Peyer's patch (tissue), 4 donors: ENCODE results near the gene ANXA2. TPM values are rescaled to one million over a fixed set of nuclear protein-coding genes. Genes with fewer than 3 reads are reported as not detected.
A peak's percentile ranks its signal among the peaks of the same experiment; 100 is the strongest.

Experiments
- DNase-seq, 3 donors: peaks; one replicate each; pipeline ENCODE4 v3.0.0-alpha.2; 2017 to 2019
- H3K27ac ChIP-seq, 4 donors: fragments of 200-600 bp; sonication (generic); one replicate each; pipeline ENCODE4 v1.5.1; 2016 to 2019
- H3K27me3 ChIP-seq, 2 donors: fragments of 200-600 bp; sonication (generic); one replicate each; pipeline ENCODE4 v1.5.1; 2019
- H3K36me3 ChIP-seq, 3 donors: fragments of 200-600 bp; sonication (generic); one replicate each; pipeline ENCODE4 v1.5.1; 2016 to 2019
- H3K4me1 ChIP-seq, 4 donors: fragments of 200-600 bp; sonication (generic); one replicate each; pipeline ENCODE4 v1.5.1; 2016 to 2019
- H3K4me3 ChIP-seq, 4 donors: fragments of 200-600 bp; sonication (generic); 1 replicate in 3 of 4; 2 replicates in 1 of 4; pipeline ENCODE4 v1.5.1; 2016 to 2019; ENCODE audit warnings: mild to moderate bottlenecking in 1 of 4
- H3K9me3 ChIP-seq, 4 donors: fragments of 200-600 bp; sonication (generic); one replicate each; pipeline ENCODE4 v1.5.1; 2016 to 2019; ENCODE audit warnings: mild to moderate bottlenecking in 1 of 4
- CTCF ChIP-seq, 6 experiments: fragments of 450-650 bp in 4 of 6; fragments of 200-600 bp in 2 of 6; sonication (generic) in 1 of 6; IDR thresholded peaks; one replicate each; pipeline ENCODE4 v1.5.1; 2017 to 2019; ENCODE audit warnings: antibody characterized with exemption in 6 of 6, mild to moderate bottlenecking in 3 of 6, moderate library complexity in 1 of 6
- POLR2A ChIP-seq, 2 donors: fragments of 450-650 bp; IDR thresholded peaks; one replicate each; pipeline ENCODE4 v1.5.1; 2017; ENCODE audit warnings: antibody characterized with exemption in 2 of 2, mild to moderate bottlenecking in 2 of 2, moderate library complexity in 2 of 2
- total RNA-seq, 4 donors: library from RNA; depleted of rRNA; stranded (reverse); fragments of >200 nt; gene quantifications; one replicate each; pipeline ENCODE4 v1.1.0, GENCODE V29; 2016

ANXA2 gene
- total RNA-seq, 4 donors from 2014 or later = 564 to 802 (median 681) TPM

GRCh38 chr15:60438646-60439045, 40.9 kb upstream of the ANXA2 start:
- Histone ChIP-seq H3K9me3 (no peaks in the 10 kb centered on the region), H3K4me1 (peaks cover 0 to 30% (median 0%) of the 10 kb centered on the region in 4 donors), H3K36me3 (peaks cover 0 to 19% (median 0%) of the 10 kb centered on the region in 3 donors), H3K27me3 (no peaks in the 10 kb centered on the region), H3K4me3 (no peak overlapping the region), H3K27ac (no peak overlapping the region)
- DNase-seq = no peak
- TF ChIP-seq POLR2A (IDR thresholded peaks at IDR 0.05) = no peak
- no peak for TF ChIP-seq CTCF (IDR thresholded peaks at IDR 0.05)

DNA sequence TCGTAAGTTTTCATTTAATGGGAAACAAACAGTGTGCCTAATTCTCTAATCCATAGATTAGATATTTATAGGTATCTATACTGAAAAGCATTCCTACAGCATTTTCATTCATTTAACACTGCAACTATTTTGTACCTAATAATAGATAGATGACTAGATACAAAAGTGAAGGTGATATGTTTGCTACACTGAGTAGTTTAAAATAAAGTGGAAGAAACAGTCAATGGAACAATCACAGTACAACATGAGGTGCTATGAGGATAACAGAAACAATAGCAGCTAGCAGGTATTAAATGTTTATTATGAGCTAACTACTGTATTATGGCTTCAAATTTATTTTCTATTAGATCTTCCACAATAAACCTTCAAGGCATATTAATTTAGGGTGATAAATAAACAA, 31.1 kb upstream of the ANXA2 start:
- no peak for DNase-seq
- TF ChIP-seq CTCF (IDR thresholded peaks at IDR 0.05) (no peak), POLR2A (IDR thresholded peaks at IDR 0.05) (no peak)
- Histone ChIP-seq H3K4me3 (no peak overlapping the region), H3K4me1 (no peaks in the 10 kb centered on the region), H3K27me3 (no peaks in the 10 kb centered on the region), H3K9me3 (no peaks in the 10 kb centered on the region), H3K27ac (no peak overlapping the region), H3K36me3 (peaks cover 0 to 7% (median 0%) of the 10 kb centered on the region in 3 donors)

GRCh38 chr15:60426870-60427508, 29.2 kb upstream of the ANXA2 start:
- H3K4me1 ChIP-seq = no peaks in the 10 kb centered on the region
- no peak overlapping the region for H3K4me3 ChIP-seq
- no peak for TF ChIP-seq CTCF (IDR thresholded peaks at IDR 0.05)
- no peak for TF ChIP-seq POLR2A (IDR thresholded peaks at IDR 0.05)
- H3K9me3 ChIP-seq = no peaks in the 10 kb centered on the region
- DNase-seq = no peak
- peak overlapping the region in 3 of 4 donors; percentile 9 to 39 (median 32) for H3K27ac ChIP-seq
- peaks cover 0 to 7% (median 0%) of the 10 kb centered on the region in 3 donors for H3K36me3 ChIP-seq
- H3K27me3 ChIP-seq = no peaks in the 10 kb centered on the region

- DNase-seq = no peak
- no peaks in the 10 kb centered on the region for H3K27me3 ChIP-seq
- H3K4me3 ChIP-seq = no peak overlapping the region
- peaks cover 0 to 7% (median 0%) of the 10 kb centered on the region in 3 donors for H3K36me3 ChIP-seq
- H3K27ac ChIP-seq = no peak overlapping the region
- no peak for TF ChIP-seq CTCF (IDR thresholded peaks at IDR 0.05)
- TF ChIP-seq POLR2A (IDR thresholded peaks at IDR 0.05) = no peak
- H3K4me1 ChIP-seq = no peaks in the 10 kb centered on the region
- H3K9me3 ChIP-seq = no peaks in the 10 kb centered on the region
Measured at GRCh38 chr15:60425461-60425860, 27.7 kb upstream of the ANXA2 start.

GRCh38 chr15:60424006-60424405, 26.2 kb upstream of the ANXA2 start:
- DNase-seq = no peak
- TF ChIP-seq CTCF (IDR thresholded peaks at IDR 0.05) = no peak
- H3K9me3 ChIP-seq = no peaks in the 10 kb centered on the region
- no peak overlapping the region for H3K27ac ChIP-seq
- H3K36me3 ChIP-seq = peaks cover 0 to 7% (median 0%) of the 10 kb centered on the region in 3 donors
- no peaks in the 10 kb centered on the region for H3K27me3 ChIP-seq
- H3K4me1 ChIP-seq = no peaks in the 10 kb centered on the region
- no peak overlapping the region for H3K4me3 ChIP-seq
